HEK293 (cell line): ENCODE data around the gene NTMT1.

Experiments used
- CTCF ChIA-PET: fragments of 350-600 bp; formaldehyde crosslinking; extraction: SDS; loops from one replicate; lab custom pipeline; 2021; ENCODE audit warnings: antibody characterized with exemption; lab: Yijun Ruan, JAX
- POLR2A ChIA-PET: fragments of 300-600 bp; formaldehyde crosslinking; extraction: SDS; loops from one replicate; lab custom pipeline; 2020; ENCODE audit warnings: antibody characterized with exemption, inconsistent platforms; lab: Yijun Ruan, JAX
- H3K27ac ChIP-seq: fragments of 200-500 bp; sonication (Bioruptor generic); 2 replicates; pipeline ENCODE4 v1.5.1; 2014; ENCODE audit warnings: low read depth, low read length, control low read depth, inconsistent platforms; ENCODE audit errors: extremely low read depth
- H3K36me3 ChIP-seq, 2 experiments: fragments of 200-500 bp in 1 of 2; sonication (Bioruptor generic) in 1 of 2; 1 replicate in 1 of 2; 2 replicates in 1 of 2; pipeline ENCODE4 v1.5.1; 2014 to 2017; ENCODE audit warnings: inconsistent platforms in 2 of 2, low read length in 2 of 2; ENCODE audit not compliant: control insufficient read depth in 2 of 2, insufficient read depth in 1 of 2
- H3K4me1 ChIP-seq: fragments of 200-500 bp; sonication (Bioruptor generic); 2 replicates; pipeline ENCODE4 v1.5.1; 2014; ENCODE audit warnings: mild to moderate bottlenecking, low read length, inconsistent platforms; ENCODE audit not compliant: control insufficient read depth, insufficient read depth
- H3K4me3 ChIP-seq: 2 replicates; pipeline ENCODE4 v1.5.1; 2011; ENCODE audit warnings: low read depth, mild to moderate bottlenecking, control low read depth, low read length, moderate library complexity
- H3K9me3 ChIP-seq: fragments of 200-500 bp; sonication (Bioruptor generic); 2 replicates; pipeline ENCODE4 v1.5.1; 2014; ENCODE audit warnings: low read depth, low read length, inconsistent platforms; ENCODE audit not compliant: control insufficient read depth, insufficient read depth
- EGR2 ChIP-seq: fragments of 450-650 bp; formaldehyde crosslinking; IDR thresholded peaks from 2 replicates; pipeline ENCODE4 v1.5.1; 2016; ENCODE audit warnings: low read depth, missing biosample characterization, missing genetic modification characterization
- OVOL3 ChIP-seq: fragments of 450-650 bp; formaldehyde crosslinking; IDR thresholded peaks from 2 replicates; pipeline ENCODE4 v1.5.1; 2016; ENCODE audit warnings: missing biosample characterization, missing genetic modification characterization
- SCRT1 ChIP-seq: fragments of 450-650 bp; formaldehyde crosslinking; IDR thresholded peaks from 2 replicates; pipeline ENCODE4 v1.5.1; 2016; ENCODE audit warnings: missing biosample characterization, missing genetic modification characterization, borderline replicate concordance
- SETDB1 ChIP-seq: IDR thresholded peaks from one replicate; pipeline ENCODE4 v1.6.1; 2017; ENCODE audit warnings: mild to moderate bottlenecking, low read length, moderate library complexity, mixed read lengths; ENCODE audit not compliant: insufficient read length
- ZBTB8A ChIP-seq: fragments of 450-650 bp; formaldehyde crosslinking; IDR thresholded peaks from 2 replicates; pipeline ENCODE4 v1.5.1; 2016; ENCODE audit warnings: missing biosample characterization, missing genetic modification characterization
- ZFHX2 ChIP-seq: fragments of 450-650 bp; formaldehyde crosslinking; conservative IDR thresholded peaks from 2 replicates; pipeline ENCODE4 v1.5.1; 2016; ENCODE audit warnings: missing biosample characterization, missing genetic modification characterization
- ZFP37 ChIP-seq: fragments of 450-650 bp; formaldehyde crosslinking; IDR thresholded peaks from 2 replicates; pipeline ENCODE4 v1.5.1; 2016; ENCODE audit warnings: missing biosample characterization, missing genetic modification characterization
- ZNF10 ChIP-seq: fragments of 450-650 bp; formaldehyde crosslinking; IDR thresholded peaks from 2 replicates; pipeline ENCODE4 v1.5.1; 2017; ENCODE audit warnings: missing biosample characterization, missing genetic modification characterization
- ZNF174 ChIP-seq: fragments of 450-650 bp; formaldehyde crosslinking; IDR thresholded peaks from 2 replicates; pipeline ENCODE4 v1.5.0; 2017; ENCODE audit warnings: missing biosample characterization, mild to moderate bottlenecking, missing genetic modification characterization
- ZNF18 ChIP-seq: fragments of 450-650 bp; formaldehyde crosslinking; IDR thresholded peaks from 2 replicates; pipeline ENCODE4 v1.5.1; 2016; ENCODE audit warnings: missing biosample characterization, missing genetic modification characterization
- ZNF202 ChIP-seq: fragments of 450-650 bp; formaldehyde crosslinking; IDR thresholded peaks from 2 replicates; pipeline ENCODE4 v1.5.1; 2016; ENCODE audit warnings: missing biosample characterization, missing genetic modification characterization, borderline replicate concordance
- ZNF354C ChIP-seq: fragments of 450-650 bp; formaldehyde crosslinking; IDR thresholded peaks from 2 replicates; pipeline ENCODE4 v1.5.1; 2016; ENCODE audit warnings: missing biosample characterization, missing genetic modification characterization, low read depth, borderline replicate concordance
- ZNF362 ChIP-seq: fragments of 450-650 bp; formaldehyde crosslinking; IDR thresholded peaks from 2 replicates; pipeline ENCODE4 v1.5.1; 2016; ENCODE audit warnings: missing biosample characterization, missing genetic modification characterization
- ZXDB ChIP-seq: fragments of 450-650 bp; formaldehyde crosslinking; IDR thresholded peaks from 2 replicates; pipeline ENCODE4 v1.5.1; 2016; ENCODE audit warnings: missing biosample characterization, missing genetic modification characterization
- TF ChIP-seq, protein P1 (sequence below): fragments of 450-650 bp; formaldehyde crosslinking; IDR thresholded peaks from 2 replicates; pipeline ENCODE4 v1.5.1; 2016; ENCODE audit warnings: missing biosample characterization, missing genetic modification characterization

The NTMT1 gene

GRCh38 chr9:129646252-129646651 is 20.3 kb downstream of the NTMT1 start:
- no peak overlapping the region for H3K4me3 ChIP-seq
- ChIA-PET POLR2A (interaction anchor here (0.6 kb wide), 1 partner anchor 20 kb away, joined by 3 read pairs; the partner anchor contains the start of gene NTMT1), CTCF (interaction anchor here (0.7 to 2.9 kb wide), 5 partner anchors 79 to 137 kb away, joined by 3 to 16 read pairs (median 4); no protein-coding TSS in a partner anchor)
- H3K4me1 ChIP-seq: no peaks in the 10 kb centered on the region
- no peaks in the 10 kb centered on the region for H3K36me3 ChIP-seq
- no peak for TF ChIP-seq ZNF362 (tag by site-specific recombination)
- TF ChIP-seq ZBTB8A: 0 out of 2 replicates have a peak, but pooled peaks have one; percentile 24
- H3K27ac ChIP-seq: no peak overlapping the region
- no peaks in the 10 kb centered on the region for H3K9me3 ChIP-seq

DNA sequence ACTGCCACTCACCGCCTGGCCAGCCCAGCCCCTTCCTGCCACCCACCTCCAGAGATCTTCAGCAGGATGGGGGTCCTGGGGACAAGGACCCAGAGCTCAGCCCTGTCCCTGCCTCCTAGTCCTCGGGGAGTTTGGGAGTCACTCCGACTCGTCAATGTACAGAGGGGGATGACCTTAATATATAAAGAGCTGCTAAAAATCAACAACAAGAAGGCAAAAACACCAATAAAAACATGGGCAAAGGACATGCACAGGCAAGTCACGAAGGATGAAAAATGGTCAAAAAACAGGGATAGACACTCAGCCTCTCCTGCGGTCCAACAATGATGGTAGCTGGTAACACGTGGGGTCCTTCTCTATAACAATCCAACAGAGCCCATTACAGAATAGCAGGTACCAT is 20.7 kb downstream of the NTMT1 start:
- TF ChIP-seq OVOL3 (tag by site-specific recombination) (no peak), ZNF202 (tag by site-specific recombination) (peak; percentile 68; the same call in 1 of the 2 replicates)
- Histone ChIP-seq H3K4me1 (no peaks in the 10 kb centered on the region), H3K4me3 (no peak overlapping the region), H3K9me3 (no peaks in the 10 kb centered on the region), H3K27ac (no peak overlapping the region), H3K36me3 (no peaks in the 10 kb centered on the region)
- POLR2A ChIA-PET: interaction anchor here (0.6 kb wide), 1 partner anchor 21 kb away, joined by 3 read pairs; the partner anchor contains the start of gene NTMT1
- CTCF ChIA-PET: interaction anchor here (0.7 to 1.3 kb wide), 5 partner anchors 79 to 136 kb away, joined by 3 to 6 read pairs (median 4); no protein-coding TSS in a partner anchor

DNA sequence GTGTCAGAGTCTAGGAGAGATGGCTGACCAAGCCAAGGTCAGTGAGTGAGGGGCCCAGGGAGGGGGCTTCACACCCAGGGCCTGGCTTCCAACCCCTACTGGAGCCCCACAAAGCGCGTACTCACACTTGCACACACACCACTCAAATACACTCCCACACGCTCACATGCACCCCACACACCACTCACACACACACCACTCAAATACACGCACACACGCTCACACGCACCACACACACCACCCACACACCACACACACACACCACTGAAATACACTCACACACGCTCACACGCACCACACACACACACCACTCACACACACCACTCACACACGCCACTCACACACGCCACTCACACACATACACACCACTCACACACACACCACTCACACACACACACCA is 21.7 kb downstream of the NTMT1 start:
- H3K4me3 ChIP-seq: no peak overlapping the region
- no peaks in the 10 kb centered on the region for H3K9me3 ChIP-seq
- no peaks in the 10 kb centered on the region for H3K36me3 ChIP-seq
- TF ChIP-seq SETDB1 (no peak), SCRT1 (tag by site-specific recombination) (no peak), ZFP37 (tag by site-specific recombination) (no peak), ZNF354C (tag by site-specific recombination) (no peak), ZNF10 (tag by site-specific recombination) (no peak), ZNF174 (tag by site-specific recombination) (no peak), ZXDB (tag by site-specific recombination) (no peak), EGR2 (tag by site-specific recombination) (peak; percentile 93), ZBTB8A (no peak), ZFHX2 (tag by site-specific recombination) (peak; percentile 95), ZNF18 (peak; percentile 87)
- TF ChIP-seq, protein P1, sequence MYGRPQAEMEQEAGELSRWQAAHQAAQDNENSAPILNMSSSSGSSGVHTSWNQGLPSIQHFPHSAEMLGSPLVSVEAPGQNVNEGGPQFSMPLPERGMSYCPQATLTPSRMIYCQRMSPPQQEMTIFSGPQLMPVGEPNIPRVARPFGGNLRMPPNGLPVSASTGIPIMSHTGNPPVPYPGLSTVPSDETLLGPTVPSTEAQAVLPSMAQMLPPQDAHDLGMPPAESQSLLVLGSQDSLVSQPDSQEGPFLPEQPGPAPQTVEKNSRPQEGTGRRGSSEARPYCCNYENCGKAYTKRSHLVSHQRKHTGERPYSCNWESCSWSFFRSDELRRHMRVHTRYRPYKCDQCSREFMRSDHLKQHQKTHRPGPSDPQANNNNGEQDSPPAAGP (tag by site-specific recombination): no peak
- TF ChIP-seq, all 188 proteins: peak for 3
- ChIA-PET CTCF (interaction anchor here (0.7 kb wide), 1 partner anchor 91 kb away, joined by 3 read pairs; no protein-coding TSS in a partner anchor), POLR2A (no interaction called here)
- no peaks in the 10 kb centered on the region for H3K4me1 ChIP-seq
- no peak overlapping the region for H3K27ac ChIP-seq
